ENCODE measurements around the gene CCZ1B.
"Not testable (repeated sequence)": the region's sequence is repeated elsewhere in the genome, so short reads cannot be mapped to it uniquely, and the experiment has no call there.

DNA sequence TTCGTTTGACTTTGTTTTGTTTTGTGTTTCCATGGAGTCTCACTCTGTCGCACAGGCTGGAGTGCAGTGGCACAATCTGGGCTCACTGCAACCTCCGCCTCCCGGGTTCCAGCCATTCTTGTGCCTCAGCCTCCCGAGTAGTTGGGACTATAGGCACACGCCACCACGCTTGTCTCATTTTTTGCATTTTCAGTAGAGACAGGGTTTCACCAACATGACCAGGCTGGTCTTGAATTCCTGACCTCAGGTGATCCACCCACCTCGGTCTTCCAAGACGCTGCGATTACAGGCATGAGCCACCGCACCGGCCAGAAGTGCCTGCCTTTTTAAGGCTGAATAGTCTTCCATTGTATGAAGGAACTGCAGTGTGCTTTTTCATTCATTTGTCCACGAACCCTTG is 36.8 kb upstream of the CCZ1B start:
- TF ChIP-seq, protein P1, sequence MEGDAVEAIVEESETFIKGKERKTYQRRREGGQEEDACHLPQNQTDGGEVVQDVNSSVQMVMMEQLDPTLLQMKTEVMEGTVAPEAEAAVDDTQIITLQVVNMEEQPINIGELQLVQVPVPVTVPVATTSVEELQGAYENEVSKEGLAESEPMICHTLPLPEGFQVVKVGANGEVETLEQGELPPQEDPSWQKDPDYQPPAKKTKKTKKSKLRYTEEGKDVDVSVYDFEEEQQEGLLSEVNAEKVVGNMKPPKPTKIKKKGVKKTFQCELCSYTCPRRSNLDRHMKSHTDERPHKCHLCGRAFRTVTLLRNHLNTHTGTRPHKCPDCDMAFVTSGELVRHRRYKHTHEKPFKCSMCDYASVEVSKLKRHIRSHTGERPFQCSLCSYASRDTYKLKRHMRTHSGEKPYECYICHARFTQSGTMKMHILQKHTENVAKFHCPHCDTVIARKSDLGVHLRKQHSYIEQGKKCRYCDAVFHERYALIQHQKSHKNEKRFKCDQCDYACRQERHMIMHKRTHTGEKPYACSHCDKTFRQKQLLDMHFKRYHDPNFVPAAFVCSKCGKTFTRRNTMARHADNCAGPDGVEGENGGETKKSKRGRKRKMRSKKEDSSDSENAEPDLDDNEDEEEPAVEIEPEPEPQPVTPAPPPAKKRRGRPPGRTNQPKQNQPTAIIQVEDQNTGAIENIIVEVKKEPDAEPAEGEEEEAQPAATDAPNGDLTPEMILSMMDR (conservative IDR thresholded peaks at IDR 0.05 in 1 of 2, IDR thresholded peaks at IDR 0.05 in 1 of 2; ENCODE audit: extremely low read depth in 1 of 2, insufficient read depth in 1 of 2, low read depth in 1 of 2, low read length in 2 of 2), result not testable (repeated sequence)
- not testable (repeated sequence) for TF ChIP-seq EZH2 (IDR thresholded peaks at IDR 0.05; ENCODE audit: borderline replicate concordance, low read length)
